Measurements from ENCODE around the gene SULT1E1. TPM values are rescaled to one million over a fixed set of nuclear protein-coding genes. Genes with fewer than 3 reads are reported as not detected.

The SULT1E1 gene
- total RNA-seq, 2 experiments from 2014 or later = not detected

DNA sequence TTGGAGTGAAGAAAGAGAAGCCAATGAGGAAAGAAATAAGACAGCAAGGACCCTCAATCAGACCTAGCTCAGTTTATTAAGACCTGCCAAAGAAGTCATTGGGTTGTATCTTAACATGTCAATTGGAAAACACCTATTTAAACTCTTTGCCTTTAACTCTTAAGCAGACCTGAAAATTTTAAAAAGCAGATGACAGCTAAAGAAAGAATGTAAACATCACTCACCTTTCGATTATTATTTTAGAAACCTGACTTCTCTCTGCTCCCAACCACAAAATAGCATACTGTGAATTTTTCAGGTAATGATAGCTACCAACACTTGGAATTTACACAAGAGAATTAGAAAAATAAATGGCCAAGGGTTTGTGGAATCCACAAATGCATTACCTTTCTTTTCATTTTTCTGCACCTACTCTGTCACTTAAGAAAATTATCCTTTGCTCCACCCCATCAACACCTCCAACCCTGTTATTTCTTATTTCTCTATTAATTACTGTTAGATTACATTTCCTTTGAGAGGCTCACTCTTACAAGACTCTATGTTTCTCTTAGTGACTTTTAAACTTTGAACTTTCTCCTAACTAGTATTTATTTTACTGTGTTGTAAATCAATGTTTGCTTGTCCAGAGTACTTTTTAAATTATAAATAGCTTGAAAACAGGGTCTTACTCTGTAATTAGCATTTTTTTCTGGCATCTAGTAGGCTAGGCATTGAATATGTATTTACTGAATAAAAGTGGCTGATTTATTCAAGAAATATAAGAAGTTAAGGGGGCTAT lies 765 bp upstream of the SULT1E1 start:
- Mint-ChIP-seq H3K9me3 (no peaks in the 10 kb centered on the region), H3K27ac (no peak overlapping the region), H3K4me1 (no peaks in the 10 kb centered on the region), H3K4me3 (no peak overlapping the region), H3K36me3 (no peaks in the 10 kb centered on the region), H3K27me3 (no peaks in the 10 kb centered on the region)
- DNase-seq = no peak

DNA sequence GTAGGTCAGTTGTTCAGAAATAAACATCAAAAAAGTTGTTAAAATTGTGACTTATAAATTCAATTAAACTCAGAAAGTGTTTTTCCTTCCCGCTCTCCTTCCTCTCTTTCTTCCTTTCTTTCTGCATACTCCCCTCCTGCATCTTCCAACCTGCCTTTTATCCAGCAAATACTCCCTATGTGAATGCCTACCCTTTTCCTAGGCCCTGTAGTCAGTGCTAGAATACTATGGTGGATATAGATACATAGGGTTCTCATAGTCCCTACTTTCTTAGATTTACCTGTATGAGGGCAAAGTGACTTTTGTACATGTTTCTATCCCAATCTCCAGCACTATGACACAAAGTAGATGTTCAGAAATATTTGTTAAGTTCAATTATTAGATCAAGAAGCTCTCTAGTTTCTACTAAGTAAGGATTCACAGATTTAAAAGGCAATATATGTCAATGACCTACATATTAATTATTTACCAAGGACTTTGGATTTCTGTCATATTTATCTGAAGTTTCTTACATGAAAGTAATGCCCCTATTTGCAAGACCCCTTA lies 732 bp downstream of the SULT1E1 start:
- H3K4me3 Mint-ChIP-seq = no peak overlapping the region
- H3K9me3 Mint-ChIP-seq = no peaks in the 10 kb centered on the region
- no peak for DNase-seq
- no peaks in the 10 kb centered on the region for H3K4me1 Mint-ChIP-seq
- no peak overlapping the region for H3K27ac Mint-ChIP-seq
- no peaks in the 10 kb centered on the region for H3K36me3 Mint-ChIP-seq
- no peaks in the 10 kb centered on the region for H3K27me3 Mint-ChIP-seq

GRCh38 chr4:69858690-69859089 lies 1.3 kb downstream of the SULT1E1 start:
- Mint-ChIP-seq H3K27ac (no peak overlapping the region), H3K36me3 (no peaks in the 10 kb centered on the region), H3K9me3 (no peaks in the 10 kb centered on the region), H3K4me3 (no peak overlapping the region), H3K4me1 (no peaks in the 10 kb centered on the region), H3K27me3 (no peaks in the 10 kb centered on the region)
- DNase-seq = no peak

DNA sequence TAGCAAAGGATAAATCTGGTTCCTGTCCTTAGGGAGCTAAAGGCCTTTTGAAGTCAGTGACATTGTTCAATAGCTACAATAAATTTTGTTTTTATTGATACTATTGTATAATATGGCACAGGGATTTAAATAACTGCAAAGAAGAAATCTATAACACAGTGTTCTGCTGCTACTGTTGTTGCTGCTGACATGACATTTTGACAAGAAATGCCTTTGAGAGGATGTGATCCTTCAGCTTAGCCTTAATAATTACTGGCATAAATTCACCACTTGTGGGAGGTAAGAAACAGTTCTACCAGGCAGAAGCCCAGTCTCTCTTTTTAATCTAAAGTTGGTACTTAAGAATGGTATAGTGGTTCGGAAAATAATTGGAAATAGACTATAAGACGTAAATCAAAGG lies 4.1 kb downstream of the SULT1E1 start:
- H3K4me1 Mint-ChIP-seq = no peaks in the 10 kb centered on the region
- no peaks in the 10 kb centered on the region for H3K27me3 Mint-ChIP-seq
- H3K4me3 Mint-ChIP-seq = no peak overlapping the region
- peaks cover 4% of the 10 kb centered on the region for H3K9me3 Mint-ChIP-seq
- no peak for DNase-seq
- H3K27ac Mint-ChIP-seq = no peak overlapping the region
- peaks cover 2% of the 10 kb centered on the region for H3K36me3 Mint-ChIP-seq

DNA sequence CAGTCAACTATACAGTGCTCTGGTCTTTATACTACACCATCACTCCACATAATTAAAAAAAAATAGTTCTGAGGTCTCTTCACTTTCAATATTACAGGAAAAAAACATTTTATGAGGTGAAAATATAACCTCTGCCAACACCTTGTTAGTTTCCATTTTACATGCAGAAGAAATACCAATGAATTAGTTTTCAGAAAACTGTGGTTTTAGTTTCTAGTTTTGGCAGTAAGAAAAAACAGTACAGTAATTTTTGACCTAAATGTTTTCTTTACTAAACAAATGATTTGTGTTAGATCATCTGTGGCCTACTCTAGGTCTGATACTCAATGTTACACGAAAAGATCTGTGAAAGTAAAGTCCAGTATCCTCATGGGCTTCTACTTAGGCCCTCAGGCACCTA lies 10.0 kb downstream of the SULT1E1 start:
- peaks cover 2% of the 10 kb centered on the region for H3K36me3 Mint-ChIP-seq
- H3K4me1 Mint-ChIP-seq = peaks cover 5% of the 10 kb centered on the region
- no peaks in the 10 kb centered on the region for H3K27me3 Mint-ChIP-seq
- DNase-seq = no peak
- H3K27ac Mint-ChIP-seq = no peak overlapping the region
- no peak overlapping the region for H3K4me3 Mint-ChIP-seq
- peaks cover 4% of the 10 kb centered on the region for H3K9me3 Mint-ChIP-seq

GRCh38 chr4:69849297-69849696 lies 10.6 kb downstream of the SULT1E1 start:
- no peak for DNase-seq
- Mint-ChIP-seq H3K4me1 (peaks cover 5% of the 10 kb centered on the region), H3K9me3 (peaks cover 4% of the 10 kb centered on the region), H3K36me3 (peaks cover 2% of the 10 kb centered on the region), H3K27ac (no peak overlapping the region), H3K4me3 (no peak overlapping the region), H3K27me3 (no peaks in the 10 kb centered on the region)

- Mint-ChIP-seq H3K4me1 (peaks cover 8% of the 10 kb centered on the region), H3K9me3 (peaks cover 4% of the 10 kb centered on the region), H3K27me3 (peaks cover 1% of the 10 kb centered on the region), H3K27ac (no peak overlapping the region), H3K4me3 (no peak overlapping the region), H3K36me3 (peaks cover 2% of the 10 kb centered on the region)
- no peak for DNase-seq
Observed at GRCh38 chr4:69848028-69848427, 11.9 kb downstream of the SULT1E1 start.

- Mint-ChIP-seq H3K4me1 (peaks cover 2% of the 10 kb centered on the region), H3K9me3 (no peaks in the 10 kb centered on the region), H3K36me3 (no peaks in the 10 kb centered on the region), H3K27ac (no peak overlapping the region), H3K4me3 (no peak overlapping the region), H3K27me3 (peaks cover 4% of the 10 kb centered on the region)
- DNase-seq = no peak
Observed at GRCh38 chr4:69843932-69844331, 16.0 kb downstream of the SULT1E1 start.

DNA sequence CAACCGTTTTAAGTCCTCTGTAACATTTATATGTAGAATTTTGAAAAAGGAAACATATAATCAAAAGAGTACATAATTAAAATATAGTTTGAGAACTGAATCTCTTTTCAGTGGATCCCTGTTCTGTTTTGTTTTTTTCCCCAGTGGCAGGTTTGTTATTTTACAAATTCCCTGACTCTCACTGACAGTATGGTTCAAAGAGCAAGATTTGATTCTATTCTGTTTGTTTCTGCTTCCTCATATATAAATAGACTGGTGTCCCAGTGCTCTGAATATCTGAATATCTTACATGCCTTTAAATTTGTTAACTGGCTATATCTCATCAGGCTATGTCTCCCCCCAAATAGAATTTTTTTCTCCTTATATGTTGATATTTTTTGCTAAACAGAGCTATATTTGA lies 16.6 kb downstream of the SULT1E1 start:
- no peak for DNase-seq
- Mint-ChIP-seq H3K9me3 (no peaks in the 10 kb centered on the region), H3K4me1 (peaks cover 2% of the 10 kb centered on the region), H3K27me3 (peaks cover 4% of the 10 kb centered on the region), H3K4me3 (no peak overlapping the region), H3K36me3 (no peaks in the 10 kb centered on the region), H3K27ac (no peak overlapping the region)

DNA sequence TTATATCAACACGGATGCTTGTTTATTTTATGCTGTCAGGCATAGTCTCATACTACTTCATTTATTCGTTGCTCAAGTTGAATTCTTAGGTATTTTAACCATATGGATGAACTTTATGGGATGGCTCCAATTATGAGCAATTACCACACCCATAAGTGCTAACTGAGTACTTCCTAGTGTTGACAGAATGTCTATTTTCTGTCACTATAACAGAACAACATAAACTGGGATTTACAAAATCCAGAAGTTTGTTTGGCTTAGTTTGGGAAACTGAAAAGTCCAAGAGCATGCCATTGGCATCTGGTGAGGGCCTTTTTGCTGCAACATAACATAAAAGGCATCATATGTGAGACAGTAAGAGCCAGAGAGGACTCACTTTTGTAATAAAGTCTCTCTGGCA lies 21.0 kb downstream of the SULT1E1 start:
- Mint-ChIP-seq H3K4me1 (peaks cover under 1% of the 10 kb centered on the region), H3K36me3 (no peaks in the 10 kb centered on the region), H3K4me3 (no peak overlapping the region), H3K27ac (no peak overlapping the region), H3K9me3 (no peaks in the 10 kb centered on the region), H3K27me3 (peaks cover 4% of the 10 kb centered on the region)
- no peak for DNase-seq

- DNase-seq = no peak
Observed at GRCh38 chr4:69836287-69836686, 23.7 kb downstream of the SULT1E1 start.

DNA sequence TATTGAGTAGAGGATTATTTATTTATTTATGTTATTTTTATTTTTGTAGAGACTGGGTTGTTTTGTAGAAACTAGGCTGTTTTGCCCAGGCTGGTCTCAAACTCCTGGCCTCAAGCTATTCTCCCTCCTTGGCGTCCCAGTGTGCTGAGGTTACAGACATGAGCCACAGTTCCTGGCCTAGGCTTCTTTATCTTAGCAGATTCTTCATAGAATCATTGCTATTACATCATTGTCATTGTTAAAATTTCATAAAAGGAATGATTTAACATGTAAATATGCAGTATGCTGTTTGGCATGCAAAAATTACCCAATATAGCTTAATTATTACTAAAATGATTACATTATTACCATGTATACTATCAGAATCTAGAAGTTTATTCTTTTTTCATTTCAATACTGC lies 24.2 kb downstream of the SULT1E1 start:
- no peak overlapping the region for H3K4me3 Mint-ChIP-seq
- no peaks in the 10 kb centered on the region for H3K27me3 Mint-ChIP-seq
- H3K27ac Mint-ChIP-seq = no peak overlapping the region
- H3K9me3 Mint-ChIP-seq = no peaks in the 10 kb centered on the region
- no peaks in the 10 kb centered on the region for H3K36me3 Mint-ChIP-seq
- DNase-seq = no peak
- H3K4me1 Mint-ChIP-seq = peaks cover 8% of the 10 kb centered on the region

More at GRCh38 chr4:69836287-69836686, 23.7 kb downstream of the SULT1E1 start:
- Mint-ChIP-seq H3K4me3 (no peak overlapping the region), H3K9me3 (no peaks in the 10 kb centered on the region), H3K27me3 (no peaks in the 10 kb centered on the region), H3K4me1 (peaks cover 6% of the 10 kb centered on the region), H3K36me3 (no peaks in the 10 kb centered on the region), H3K27ac (no peak overlapping the region)

DNA sequence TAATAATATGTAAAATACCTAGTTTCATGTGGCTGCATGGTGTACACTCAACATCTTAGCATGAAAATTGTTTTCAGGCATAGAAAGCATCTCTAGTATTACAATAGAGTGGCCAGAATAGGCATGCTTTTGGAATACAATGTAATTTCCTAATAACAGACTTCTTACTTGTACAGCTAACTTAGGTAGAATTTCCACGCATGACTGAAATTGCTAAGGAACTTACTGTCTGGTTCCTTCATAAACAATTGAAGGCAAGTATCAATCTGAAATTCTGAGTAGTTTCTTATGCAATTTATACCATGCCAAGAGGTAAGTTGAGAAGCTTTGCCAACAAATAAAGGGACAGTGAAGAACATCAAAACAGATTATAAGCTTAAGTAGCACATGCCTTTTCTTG lies 26.7 kb downstream of the SULT1E1 start:
- Mint-ChIP-seq H3K27me3 (no peaks in the 10 kb centered on the region), H3K27ac (no peak overlapping the region), H3K36me3 (no peaks in the 10 kb centered on the region), H3K4me3 (no peak overlapping the region), H3K9me3 (no peaks in the 10 kb centered on the region), H3K4me1 (peaks cover 10% of the 10 kb centered on the region)
- no peak for DNase-seq

- Mint-ChIP-seq H3K9me3 (no peaks in the 10 kb centered on the region), H3K36me3 (no peaks in the 10 kb centered on the region), H3K27ac (no peak overlapping the region), H3K4me3 (no peak overlapping the region), H3K4me1 (peaks cover 10% of the 10 kb centered on the region), H3K27me3 (no peaks in the 10 kb centered on the region)
- no peak for DNase-seq
Observed at GRCh38 chr4:69832326-69833030, 27.5 kb downstream of the SULT1E1 start.

DNA sequence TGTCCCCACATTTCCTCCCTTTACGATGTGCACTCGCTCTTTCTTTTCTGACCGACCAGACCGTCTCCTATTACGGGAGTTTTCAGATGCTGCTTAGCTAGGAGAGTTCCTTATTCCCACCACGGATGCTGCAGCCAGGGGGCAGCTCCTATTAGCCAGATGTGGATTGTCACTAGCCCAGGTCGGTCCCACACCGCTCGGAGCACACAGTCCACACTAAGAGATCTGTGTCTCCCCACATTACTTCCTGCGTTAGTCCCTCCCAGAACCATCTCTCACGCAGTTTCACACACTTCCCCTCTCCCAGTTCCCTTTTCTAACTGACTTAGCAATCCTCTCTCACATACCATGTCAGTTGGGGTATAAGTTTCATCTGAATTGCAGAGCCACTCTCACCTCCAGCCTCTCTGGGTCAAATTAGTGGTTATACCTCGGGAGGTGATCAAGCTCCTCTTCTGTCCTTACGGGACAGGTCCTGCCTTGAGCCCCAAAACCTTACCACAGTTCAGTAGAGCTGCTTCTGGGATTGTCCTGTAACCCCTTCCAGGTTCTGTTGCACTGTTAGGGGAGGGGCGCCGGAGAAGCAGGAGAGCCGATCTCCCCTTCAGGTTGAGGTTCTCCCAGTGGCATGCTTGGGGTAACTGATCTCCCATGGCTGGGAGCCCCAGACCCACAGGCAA lies 28.2 kb downstream of the SULT1E1 start:
- DNase-seq = no peak
- H3K27me3 Mint-ChIP-seq = no peaks in the 10 kb centered on the region
- no peaks in the 10 kb centered on the region for H3K36me3 Mint-ChIP-seq
- peaks cover 10% of the 10 kb centered on the region for H3K4me1 Mint-ChIP-seq
- peak overlapping the region; percentile 84 for H3K4me3 Mint-ChIP-seq
- H3K27ac Mint-ChIP-seq = peak overlapping the region; percentile 59
- H3K9me3 Mint-ChIP-seq = no peaks in the 10 kb centered on the region
